ENCODE results near the gene MMS22L.
"Not testable (repeated sequence)": the region's sequence is repeated elsewhere in the genome, so short reads cannot be mapped to it uniquely, and the experiment has no call there.

The MMS22L gene

DNA sequence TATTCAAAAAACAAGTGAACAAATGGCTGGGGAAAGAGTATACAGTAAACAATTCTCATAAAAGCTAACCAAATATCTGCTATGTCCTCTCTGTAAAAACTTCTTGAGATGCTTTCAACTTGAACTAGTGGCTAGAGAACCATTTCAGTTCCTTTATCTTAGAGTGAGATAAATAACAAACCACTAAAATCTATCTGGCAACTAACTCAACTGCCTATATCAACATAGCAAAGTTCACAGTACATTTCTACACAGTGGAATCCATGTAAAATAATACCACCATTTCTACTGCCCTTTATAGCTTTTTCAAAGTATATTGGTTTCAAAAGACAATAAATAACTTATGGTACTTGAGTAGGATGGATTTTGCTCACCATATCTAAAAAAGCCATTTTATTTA lies 95.1 kb downstream of the MMS22L start:
- TF ChIP-seq, protein P1, sequence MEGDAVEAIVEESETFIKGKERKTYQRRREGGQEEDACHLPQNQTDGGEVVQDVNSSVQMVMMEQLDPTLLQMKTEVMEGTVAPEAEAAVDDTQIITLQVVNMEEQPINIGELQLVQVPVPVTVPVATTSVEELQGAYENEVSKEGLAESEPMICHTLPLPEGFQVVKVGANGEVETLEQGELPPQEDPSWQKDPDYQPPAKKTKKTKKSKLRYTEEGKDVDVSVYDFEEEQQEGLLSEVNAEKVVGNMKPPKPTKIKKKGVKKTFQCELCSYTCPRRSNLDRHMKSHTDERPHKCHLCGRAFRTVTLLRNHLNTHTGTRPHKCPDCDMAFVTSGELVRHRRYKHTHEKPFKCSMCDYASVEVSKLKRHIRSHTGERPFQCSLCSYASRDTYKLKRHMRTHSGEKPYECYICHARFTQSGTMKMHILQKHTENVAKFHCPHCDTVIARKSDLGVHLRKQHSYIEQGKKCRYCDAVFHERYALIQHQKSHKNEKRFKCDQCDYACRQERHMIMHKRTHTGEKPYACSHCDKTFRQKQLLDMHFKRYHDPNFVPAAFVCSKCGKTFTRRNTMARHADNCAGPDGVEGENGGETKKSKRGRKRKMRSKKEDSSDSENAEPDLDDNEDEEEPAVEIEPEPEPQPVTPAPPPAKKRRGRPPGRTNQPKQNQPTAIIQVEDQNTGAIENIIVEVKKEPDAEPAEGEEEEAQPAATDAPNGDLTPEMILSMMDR (IDR thresholded peaks at IDR 0.05; ENCODE audit: low read length, missing control alignments) = no peak
- H3K4me3 ChIP-seq (replicated peaks; ENCODE audit: low read depth, low read length) = no peak overlapping the region
- DNase-seq (ENCODE audit: low read depth) = no peak

DNA sequence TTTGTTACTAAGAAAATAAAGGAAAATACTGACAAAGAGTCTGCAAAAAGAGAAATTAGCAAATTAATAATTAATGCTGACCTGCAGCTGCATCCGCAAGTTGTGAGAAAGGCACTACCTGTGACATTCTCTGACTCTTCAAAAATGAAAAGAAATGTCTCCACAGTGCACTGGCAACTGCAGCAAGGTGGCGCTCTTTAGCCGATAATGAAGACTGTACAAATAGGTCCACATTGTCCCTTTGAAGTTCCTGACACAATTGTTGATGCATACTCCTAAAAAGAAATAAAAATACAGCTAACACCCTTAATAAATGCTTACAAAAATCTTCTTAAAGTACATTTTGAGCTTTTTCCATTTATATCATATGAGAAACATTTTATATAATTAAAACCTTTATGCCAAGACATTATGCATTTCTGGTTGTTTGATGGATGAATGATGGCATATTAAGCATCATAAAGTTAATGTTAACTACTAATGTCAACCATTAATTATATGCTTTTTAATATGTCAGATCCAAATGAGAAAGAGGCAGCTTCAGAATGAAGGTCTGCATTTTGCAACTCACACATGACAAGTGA lies 96.5 kb downstream of the MMS22L start:
- no peak overlapping the region for H3K4me3 ChIP-seq (replicated peaks; ENCODE audit: low read depth, low read length)
- peak; percentile 82 for DNase-seq (ENCODE audit: low read depth)
- TF ChIP-seq, protein P1 (IDR thresholded peaks at IDR 0.05; ENCODE audit: low read length, missing control alignments) = peak; percentile 98

DNA sequence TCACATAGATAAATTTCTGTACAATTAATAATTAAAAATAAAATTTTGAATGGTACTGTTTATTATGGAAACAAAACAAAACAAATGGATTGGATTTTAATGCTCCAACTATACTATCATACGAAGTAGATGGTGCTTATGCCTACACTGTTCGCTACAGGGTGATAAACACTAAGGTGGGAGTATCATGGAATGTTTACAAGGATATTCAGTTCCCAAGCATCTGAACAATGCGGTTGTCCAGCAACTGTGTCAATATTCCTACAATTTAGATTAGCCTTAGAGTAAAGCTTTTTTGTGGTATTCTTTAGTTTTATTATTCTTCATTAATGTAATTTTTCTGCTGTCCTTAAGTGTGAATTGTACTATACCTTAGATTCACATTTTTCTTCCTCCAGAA lies 105.1 kb downstream of the MMS22L start:
- TF ChIP-seq, protein P1 (IDR thresholded peaks at IDR 0.05; ENCODE audit: low read length, missing control alignments) = no peak

DNA sequence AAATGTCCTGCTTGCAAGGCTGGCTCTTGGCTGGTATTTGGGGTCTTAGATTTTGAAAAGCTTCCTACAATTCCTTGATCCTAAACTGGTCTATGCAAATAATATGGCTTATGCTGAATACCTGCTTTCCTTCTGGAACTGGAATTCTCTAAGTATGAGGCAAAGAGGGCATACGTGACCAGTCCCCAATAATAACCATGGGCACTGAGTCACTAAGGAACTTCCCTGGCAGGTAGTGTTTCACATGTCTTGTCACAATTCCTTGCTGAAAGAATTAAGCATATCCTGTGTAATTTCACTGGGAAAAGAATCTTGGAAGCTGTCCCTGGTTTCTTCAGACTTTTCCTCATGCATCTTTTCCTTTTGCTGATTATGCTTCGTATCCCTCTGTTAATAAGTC lies 106.5 kb downstream of the MMS22L start:
- TF ChIP-seq, protein P1 (IDR thresholded peaks at IDR 0.05; ENCODE audit: low read length, missing control alignments) = no peak
- no peak overlapping the region for H3K4me3 ChIP-seq (replicated peaks; ENCODE audit: low read depth, low read length)
- no peak for DNase-seq (ENCODE audit: low read depth)

More for the DNA sequence above, 105.1 kb downstream of the MMS22L start:
- DNase-seq (ENCODE audit: low read depth) = peak; percentile 51
- no peak overlapping the region for H3K4me3 ChIP-seq (replicated peaks; ENCODE audit: low read depth, low read length)

DNA sequence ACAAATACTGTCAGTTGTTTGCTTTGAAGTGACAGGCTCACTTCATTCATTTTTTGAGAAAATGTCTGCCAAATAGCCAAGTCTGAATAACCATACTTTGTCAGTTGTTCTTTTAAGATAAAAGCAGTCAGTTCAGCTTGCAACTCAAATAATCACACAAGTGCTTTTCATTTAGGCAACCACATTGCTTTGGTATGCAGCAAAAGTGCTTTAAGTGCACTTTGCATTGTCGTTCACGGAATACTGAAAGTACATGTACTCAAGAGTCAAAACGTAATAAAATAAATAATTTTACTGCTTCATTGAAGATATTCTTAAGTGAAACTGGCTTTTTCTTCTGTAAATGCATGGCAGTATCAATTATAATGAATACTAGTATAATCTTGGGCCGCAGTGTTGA lies 107.2 kb downstream of the MMS22L start:
- no peak overlapping the region for H3K4me3 ChIP-seq (replicated peaks; ENCODE audit: low read depth, low read length)
- DNase-seq (ENCODE audit: low read depth) = no peak
- TF ChIP-seq, protein P1 (IDR thresholded peaks at IDR 0.05; ENCODE audit: low read length, missing control alignments) = no peak

DNA sequence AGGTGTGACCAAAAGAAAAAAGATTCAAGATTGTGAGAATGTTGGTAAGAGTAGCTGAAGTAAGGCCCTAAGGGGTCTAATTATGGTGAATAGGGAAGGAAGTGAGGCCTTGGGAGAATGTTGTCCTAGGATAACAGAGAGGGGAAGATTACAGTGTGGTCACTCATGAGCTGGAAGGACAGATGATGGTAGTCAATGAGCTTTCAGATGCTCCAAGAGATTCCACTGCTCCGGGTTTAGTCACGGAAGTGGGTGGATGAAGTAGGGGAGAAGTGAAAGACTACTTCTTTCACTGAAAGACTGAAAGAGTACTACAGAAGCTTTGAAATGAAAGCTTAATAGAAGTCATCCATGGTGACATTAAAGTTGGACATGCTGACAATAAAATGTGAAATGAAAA lies 108.5 kb downstream of the MMS22L start:
- TF ChIP-seq, protein P1 (IDR thresholded peaks at IDR 0.05; ENCODE audit: low read length, missing control alignments) = no peak
- DNase-seq (ENCODE audit: low read depth) = no peak
- H3K4me3 ChIP-seq (replicated peaks; ENCODE audit: low read depth, low read length) = no peak overlapping the region

DNA sequence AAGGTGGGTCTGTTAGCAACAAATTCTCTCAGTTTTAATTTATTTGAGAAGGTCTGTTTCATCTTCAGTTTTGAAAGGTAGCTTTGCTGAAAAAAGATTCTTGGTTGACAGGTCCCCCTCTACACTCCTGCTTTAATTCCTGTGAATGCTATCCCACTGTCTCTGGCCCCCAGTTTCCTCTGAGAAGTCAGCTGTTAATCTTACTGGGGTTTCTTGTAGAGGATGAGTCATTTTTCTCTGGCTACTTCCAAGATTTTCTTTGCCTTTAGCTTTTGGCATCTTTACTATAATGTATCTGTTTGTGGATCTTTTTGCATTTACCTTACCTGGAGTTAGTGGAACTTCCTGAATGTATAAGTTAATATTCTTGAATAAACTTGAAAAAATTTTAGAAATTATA lies 122.7 kb downstream of the MMS22L start:
- H3K4me3 ChIP-seq (replicated peaks; ENCODE audit: low read depth, low read length) = no peak overlapping the region
- no peak for DNase-seq (ENCODE audit: low read depth)
- TF ChIP-seq, protein P1 (IDR thresholded peaks at IDR 0.05; ENCODE audit: low read length, missing control alignments) = no peak

DNA sequence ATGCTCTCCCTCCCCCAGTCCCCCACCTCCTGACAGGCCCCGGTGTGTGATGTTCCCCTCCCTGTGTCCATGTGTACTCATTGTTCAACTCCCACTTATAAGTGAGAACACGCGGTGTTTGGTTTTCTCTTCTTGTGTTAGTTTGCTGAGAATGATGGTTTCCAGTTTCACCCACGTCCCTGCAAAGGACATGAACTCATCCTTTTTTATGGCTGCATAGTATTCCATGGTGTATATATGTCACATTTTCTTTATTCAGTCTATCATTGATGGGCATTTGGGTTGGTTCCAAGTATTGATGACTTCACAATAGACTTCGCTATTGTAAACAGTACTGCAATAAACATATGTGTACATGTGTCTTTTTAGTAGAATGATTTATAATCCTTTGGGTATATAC lies 127.6 kb downstream of the MMS22L start:
- not testable (repeated sequence) for DNase-seq (ENCODE audit: low read depth)

More for the DNA sequence above, 127.6 kb downstream of the MMS22L start:
- H3K4me3 ChIP-seq (replicated peaks; ENCODE audit: low read depth, low read length) = not testable (repeated sequence)
